Activated naive CD8-positive, alpha-beta T cell treated with anti-CD3 and anti-CD28 coated beads, Interleukin-2, amount 10 ng/mL, durations not matched to agents 7 days and 5 days (primary cell): ENCODE data around the gene GALNT1. TPM values are rescaled to one million over a fixed set of nuclear protein-coding genes. Genes with fewer than 3 reads are reported as not detected.

Experiments used
- ATAC-seq: fragments of 150-1000 bp; cut with Tn5 transposase; one replicate; pipeline ENCODE4 v1.10.0; 2021; ENCODE audit warnings: low read depth, moderate library complexity
- POLR2A ChIA-PET: fragments of 350-600 bp; sonication (Branson Sonifier 250); formaldehyde crosslinking; loops from one replicate; lab custom pipeline; 2021; ENCODE audit warnings: antibody characterized with exemption; lab: Charles Lee
- DNase-seq: peaks from one replicate; pipeline ENCODE4 v3.0.0; 2021
- H3K27ac Mint-ChIP-seq: one replicate; pipeline ENCODE4 v1.8.0; 2022; ENCODE audit warnings: mild to moderate bottlenecking, mixed read lengths
- H3K27me3 Mint-ChIP-seq: one replicate; pipeline ENCODE4 v1.8.0; 2022; ENCODE audit warnings: mild to moderate bottlenecking, moderate library complexity, mixed read lengths
- H3K36me3 Mint-ChIP-seq: one replicate; pipeline ENCODE4 v1.8.0; 2021; ENCODE audit warnings: mild to moderate bottlenecking, mixed read lengths
- H3K4me1 Mint-ChIP-seq: one replicate; pipeline ENCODE4 v1.8.0; 2021; ENCODE audit warnings: mixed read lengths
- H3K4me3 Mint-ChIP-seq: one replicate; pipeline ENCODE4 v1.8.0; 2022; ENCODE audit warnings: mild to moderate bottlenecking, moderate library complexity, mixed read lengths
- H3K9me3 Mint-ChIP-seq: one replicate; pipeline ENCODE4 v1.8.0; 2021; ENCODE audit warnings: mixed read lengths
- total RNA-seq, 2 experiments: library from RNA; stranded (reverse); gene quantifications; one replicate each; pipeline ENCODE4 v1.2.3, GENCODE V29; 2021

GALNT1 gene
- total RNA-seq, 2 experiments from 2014 or later, result 33.1 to 38.3 TPM

GRCh38 chr18:35705988-35706387 is 124.4 kb downstream of the GALNT1 start:
- Mint-ChIP-seq H3K36me3 (peaks cover 17% of the 10 kb centered on the region), H3K4me3 (no peak overlapping the region), H3K9me3 (no peaks in the 10 kb centered on the region), H3K27ac (no peak overlapping the region), H3K4me1 (no peaks in the 10 kb centered on the region), H3K27me3 (no peaks in the 10 kb centered on the region)
- no peak for DNase-seq
- no peak for ATAC-seq
- POLR2A ChIA-PET, result no interaction called here

- DNase-seq (no peak), ATAC-seq (no peak)
- H3K4me1 Mint-ChIP-seq, result no peaks in the 10 kb centered on the region
- no peak overlapping the region for H3K4me3 Mint-ChIP-seq
- peaks cover 21% of the 10 kb centered on the region for H3K36me3 Mint-ChIP-seq
- POLR2A ChIA-PET, result no interaction called here
- H3K27ac Mint-ChIP-seq, result no peak overlapping the region
- H3K27me3 Mint-ChIP-seq, result no peaks in the 10 kb centered on the region
- H3K9me3 Mint-ChIP-seq, result peaks cover under 1% of the 10 kb centered on the region
Measured at GRCh38 chr18:35707247-35707646, 125.7 kb downstream of the GALNT1 start.

GRCh38 chr18:35707674-35708073 is 126.1 kb downstream of the GALNT1 start:
- no peak for ATAC-seq
- POLR2A ChIA-PET, result no interaction called here
- H3K27me3 Mint-ChIP-seq, result no peaks in the 10 kb centered on the region
- no peak overlapping the region for H3K4me3 Mint-ChIP-seq
- H3K36me3 Mint-ChIP-seq, result peaks cover 26% of the 10 kb centered on the region
- H3K27ac Mint-ChIP-seq, result no peak overlapping the region
- peaks cover 2% of the 10 kb centered on the region for H3K9me3 Mint-ChIP-seq
- no peak for DNase-seq
- no peaks in the 10 kb centered on the region for H3K4me1 Mint-ChIP-seq

GRCh38 chr18:35710581-35710980 is 129.0 kb downstream of the GALNT1 start:
- POLR2A ChIA-PET, result no interaction called here
- no peak for DNase-seq

GRCh38 chr18:35711227-35711626 is 129.7 kb downstream of the GALNT1 start:
- H3K36me3 Mint-ChIP-seq, result peaks cover 26% of the 10 kb centered on the region
- ATAC-seq, result no peak
- POLR2A ChIA-PET, result no interaction called here

More at GRCh38 chr18:35710581-35710980, 129.0 kb downstream of the GALNT1 start:
- no peak overlapping the region for H3K4me3 Mint-ChIP-seq
- no peaks in the 10 kb centered on the region for H3K4me1 Mint-ChIP-seq
- peaks cover 29% of the 10 kb centered on the region for H3K36me3 Mint-ChIP-seq
- no peaks in the 10 kb centered on the region for H3K27me3 Mint-ChIP-seq
- peaks cover 2% of the 10 kb centered on the region for H3K9me3 Mint-ChIP-seq
- H3K27ac Mint-ChIP-seq, result no peak overlapping the region
- no peak for ATAC-seq

GRCh38 chr18:35713545-35713944 is 132.0 kb downstream of the GALNT1 start:
- Mint-ChIP-seq H3K36me3 (peaks cover 26% of the 10 kb centered on the region), H3K4me1 (peaks cover 3% of the 10 kb centered on the region), H3K27ac (no peak overlapping the region), H3K27me3 (peaks cover 3% of the 10 kb centered on the region), H3K9me3 (peaks cover 13% of the 10 kb centered on the region), H3K4me3 (no peak overlapping the region)
- POLR2A ChIA-PET, result no interaction called here
- DNase-seq (no peak), ATAC-seq (no peak)

More at GRCh38 chr18:35711227-35711626, 129.7 kb downstream of the GALNT1 start:
- DNase-seq, result no peak
- H3K9me3 Mint-ChIP-seq, result peaks cover 4% of the 10 kb centered on the region
- no peak overlapping the region for H3K4me3 Mint-ChIP-seq
- H3K27ac Mint-ChIP-seq, result no peak overlapping the region
- no peaks in the 10 kb centered on the region for H3K27me3 Mint-ChIP-seq
- H3K4me1 Mint-ChIP-seq, result peaks cover 3% of the 10 kb centered on the region

- ATAC-seq, result no peak
- Mint-ChIP-seq H3K27ac (no peak overlapping the region), H3K36me3 (peaks cover 22% of the 10 kb centered on the region), H3K4me3 (no peak overlapping the region), H3K27me3 (peaks cover 7% of the 10 kb centered on the region), H3K4me1 (peaks cover 3% of the 10 kb centered on the region), H3K9me3 (peaks cover 16% of the 10 kb centered on the region)
- DNase-seq, result no peak
- POLR2A ChIA-PET, result no interaction called here
Measured at GRCh38 chr18:35714539-35714938, 133.0 kb downstream of the GALNT1 start.

- POLR2A ChIA-PET, result no interaction called here
- Mint-ChIP-seq H3K4me3 (no peak overlapping the region), H3K4me1 (peaks cover 3% of the 10 kb centered on the region), H3K36me3 (peaks cover 19% of the 10 kb centered on the region), H3K9me3 (peaks cover 17% of the 10 kb centered on the region), H3K27ac (no peak overlapping the region), H3K27me3 (peaks cover 7% of the 10 kb centered on the region)
- no peak for DNase-seq
- no peak for ATAC-seq
Measured at GRCh38 chr18:35715139-35715538, 133.6 kb downstream of the GALNT1 start.

GRCh38 chr18:35716169-35716831 is 134.8 kb downstream of the GALNT1 start:
- Mint-ChIP-seq H3K4me1 (peaks cover 3% of the 10 kb centered on the region), H3K27ac (no peak overlapping the region), H3K9me3 (peaks cover 17% of the 10 kb centered on the region), H3K4me3 (no peak overlapping the region), H3K27me3 (peaks cover 7% of the 10 kb centered on the region), H3K36me3 (peaks cover 16% of the 10 kb centered on the region)
- no peak for DNase-seq
- ATAC-seq, result no peak
- POLR2A ChIA-PET, result no interaction called here

GRCh38 chr18:35717182-35717581 is 135.6 kb downstream of the GALNT1 start:
- Mint-ChIP-seq H3K4me3 (no peak overlapping the region), H3K9me3 (peaks cover 17% of the 10 kb centered on the region), H3K36me3 (peaks cover 12% of the 10 kb centered on the region), H3K4me1 (peaks cover 3% of the 10 kb centered on the region), H3K27ac (no peak overlapping the region), H3K27me3 (peaks cover 7% of the 10 kb centered on the region)
- POLR2A ChIA-PET, result no interaction called here
- no peak for ATAC-seq
- DNase-seq, result no peak

- H3K9me3 Mint-ChIP-seq, result peaks cover 17% of the 10 kb centered on the region
Measured at GRCh38 chr18:35721431-35722081, 140.0 kb downstream of the GALNT1 start.

GRCh38 chr18:35728676-35729075 is 147.1 kb downstream of the GALNT1 start:
- POLR2A ChIA-PET, result no interaction called here
- Mint-ChIP-seq H3K36me3 (no peaks in the 10 kb centered on the region), H3K9me3 (peaks cover 18% of the 10 kb centered on the region), H3K27me3 (peaks cover 16% of the 10 kb centered on the region), H3K4me1 (no peaks in the 10 kb centered on the region), H3K4me3 (no peak overlapping the region), H3K27ac (no peak overlapping the region)
- DNase-seq (no peak), ATAC-seq (no peak)

More at GRCh38 chr18:35721431-35722081, 140.0 kb downstream of the GALNT1 start:
- no peaks in the 10 kb centered on the region for H3K36me3 Mint-ChIP-seq
- no peak overlapping the region for H3K4me3 Mint-ChIP-seq
- H3K27me3 Mint-ChIP-seq, result peaks cover 22% of the 10 kb centered on the region
- DNase-seq, result no peak
- POLR2A ChIA-PET, result no interaction called here
- H3K27ac Mint-ChIP-seq, result no peak overlapping the region
- no peaks in the 10 kb centered on the region for H3K4me1 Mint-ChIP-seq
- no peak for ATAC-seq

- H3K27ac Mint-ChIP-seq, result no peak overlapping the region
- no peak overlapping the region for H3K4me3 Mint-ChIP-seq
- no peaks in the 10 kb centered on the region for H3K4me1 Mint-ChIP-seq
- DNase-seq (no peak), ATAC-seq (no peak)
- no peaks in the 10 kb centered on the region for H3K36me3 Mint-ChIP-seq
- H3K27me3 Mint-ChIP-seq, result peaks cover 12% of the 10 kb centered on the region
- peaks cover 18% of the 10 kb centered on the region for H3K9me3 Mint-ChIP-seq
- POLR2A ChIA-PET, result interaction anchor here (0.6 kb wide), 1 partner anchor 498 kb away, joined by 4 read pairs; no protein-coding TSS in a partner anchor
Measured at GRCh38 chr18:35729991-35730668, 148.6 kb downstream of the GALNT1 start.
